SK-N-SH (cell line): Measurements from ENCODE around the gene OPCML. TPM values are rescaled to one million over a fixed set of nuclear protein-coding genes. Genes with fewer than 3 reads are reported as not detected.

Source experiments
- CTCF ChIA-PET: fragments of 300-600, 350-600 bp; formaldehyde crosslinking; extraction: SDS; loops from one replicate; lab custom pipeline; 2021; lab: Yijun Ruan, JAX
- POLR2A ChIA-PET: fragments of 350-600 bp; sonication (Branson Sonifier 250); formaldehyde crosslinking; extraction: SDS; loops from one replicate; lab custom pipeline; 2020; ENCODE audit warnings: antibody characterized with exemption, inconsistent platforms; lab: Yijun Ruan, JAX
- DNase-seq: peaks from one replicate; pipeline ENCODE4 v3.0.0; 2012
- H2AFZ ChIP-seq: fragments of 200-600 bp; sonication (generic); 2 replicates; pipeline ENCODE4 v1.8.1; 2016; ENCODE audit warnings: antibody characterized with exemption, mild to moderate bottlenecking, low read depth
- H3F3A ChIP-seq: fragments of 200-600 bp; sonication (generic); replicated peaks from 2 replicates; pipeline ENCODE3; 2016; ENCODE audit warnings: antibody characterized with exemption, mild to moderate bottlenecking; ENCODE audit not compliant: insufficient read depth
- H3K27ac ChIP-seq, 2 experiments: fragments of 200-500 bp in 1 of 2; fragments of 200-600 bp in 1 of 2; sonication (Bioruptor generic) in 1 of 2; sonication (generic), shearing (Covaris generic) in 1 of 2; 2 replicates each; pipeline versions ENCODE4 v1.5.1 to v1.6.1; 2014 to 2016; ENCODE audit warnings: low read depth in 2 of 2, inconsistent platforms in 1 of 2, low read length in 1 of 2, mild to moderate bottlenecking in 1 of 2, mixed read lengths in 1 of 2
- H3K27me3 ChIP-seq: fragments of 200-600 bp; sonication (generic), shearing (Covaris generic); 2 replicates; pipeline ENCODE4 v1.6.1; 2016; ENCODE audit warnings: mixed run types; ENCODE audit not compliant: insufficient read depth
- H3K36me3 ChIP-seq, 2 experiments: fragments of 200-500 bp in 1 of 2; fragments of 200-600 bp in 1 of 2; sonication (Bioruptor generic) in 1 of 2; sonication (generic) in 1 of 2; replicated peaks in 1 of 2; 2 replicates each; pipeline versions ENCODE3 to v1.5.1; 2014 to 2016; ENCODE audit warnings: low read length in 1 of 2, mild to moderate bottlenecking in 1 of 2; ENCODE audit not compliant: insufficient read depth in 2 of 2, control insufficient read depth in 1 of 2
- H3K4me1 ChIP-seq, 2 experiments: fragments of 200-500 bp in 1 of 2; fragments of 200-600 bp in 1 of 2; sonication (Bioruptor generic) in 1 of 2; sonication (generic), shearing (Covaris generic) in 1 of 2; 2 replicates each; pipeline versions ENCODE4 v1.5.1 to v1.6.1; 2014 to 2016; ENCODE audit warnings: low read depth in 1 of 2, low read length in 1 of 2, mixed run types in 1 of 2; ENCODE audit not compliant: insufficient read depth in 2 of 2, control insufficient read depth in 1 of 2
- H3K4me2 ChIP-seq: fragments of 200-600 bp; sonication (generic), shearing (Covaris generic); 2 replicates; pipeline ENCODE4 v1.6.1; 2017; ENCODE audit warnings: mixed run types
- H3K4me3 ChIP-seq, 2 experiments: fragments of 200-500 bp in 1 of 2; fragments of 200-600 bp in 1 of 2; sonication (Bioruptor generic) in 1 of 2; sonication (generic), shearing (Covaris generic) in 1 of 2; 2 replicates each; pipeline versions ENCODE4 v1.5.1 to v1.8.1; 2014 to 2016; ENCODE audit warnings: low read depth in 2 of 2, inconsistent platforms in 1 of 2, low read length in 1 of 2, mild to moderate bottlenecking in 1 of 2, mixed read lengths in 1 of 2, moderate library complexity in 1 of 2
- H3K79me2 ChIP-seq: fragments of 200-600 bp; sonication (generic); 2 replicates; pipeline ENCODE4 v1.8.1; 2017; ENCODE audit warnings: mild to moderate bottlenecking; ENCODE audit not compliant: insufficient read depth
- H3K9ac ChIP-seq: fragments of 200-600 bp; sonication (generic); 2 replicates; pipeline ENCODE4 v1.6.1; 2017; ENCODE audit warnings: mixed run types
- H3K9me2 ChIP-seq: fragments of 200-600 bp; sonication (generic); 2 replicates; pipeline ENCODE4 v1.6.1; 2017; ENCODE audit warnings: mixed run types
- H3K9me3 ChIP-seq: fragments of 200-600 bp; sonication (generic); 2 replicates; pipeline ENCODE4 v1.6.1; 2017; ENCODE audit warnings: mixed run types, mild to moderate bottlenecking, moderate library complexity
- H4K20me1 ChIP-seq: fragments of 200-600 bp; sonication (generic); 2 replicates; pipeline ENCODE4 v1.6.1; 2017; ENCODE audit warnings: mild to moderate bottlenecking, mixed run types; ENCODE audit not compliant: insufficient read depth
- CHD2 ChIP-seq: fragments of 150-350 bp; IDR thresholded peaks from 2 replicates; pipeline ENCODE4 v1.6.1; 2018; ENCODE audit warnings: low read length; ENCODE audit not compliant: partially characterized antibody
- EP300 ChIP-seq, 2 experiments: IDR thresholded peaks; 2 replicates each; pipeline versions ENCODE4 v1.4.0 to v1.6.1; 2012; ENCODE audit warnings: borderline replicate concordance in 1 of 2, low read depth in 1 of 2, low read length in 1 of 2
- JUND ChIP-seq: IDR thresholded peaks from 2 replicates; pipeline ENCODE4 v1.4.0; 2012
- MEF2A ChIP-seq: IDR thresholded peaks from 2 replicates; pipeline ENCODE4 v1.4.0; 2012; ENCODE audit warnings: low read depth, borderline replicate concordance
- RFX5 ChIP-seq: IDR thresholded peaks from 2 replicates; pipeline ENCODE4 v1.6.1; 2012; ENCODE audit warnings: mild to moderate bottlenecking, improper control_type of control experiment, low read length
- RXRA ChIP-seq: IDR thresholded peaks from 2 replicates; pipeline ENCODE4 v1.4.0; 2012; ENCODE audit warnings: low read depth, mild to moderate bottlenecking, borderline replicate concordance
- SIN3A ChIP-seq: IDR thresholded peaks from 2 replicates; pipeline ENCODE4 v1.6.1; 2012; ENCODE audit warnings: low read depth, mild to moderate bottlenecking, low read length, moderate library complexity, borderline replicate concordance
- SMC3 ChIP-seq: IDR thresholded peaks from 2 replicates; pipeline ENCODE4 v1.6.1; 2012; ENCODE audit warnings: low read depth, low read length, improper control_type of control experiment
- TAF1 ChIP-seq: IDR thresholded peaks from 2 replicates; pipeline ENCODE4 v1.6.1; 2012; ENCODE audit warnings: low read depth, mild to moderate bottlenecking, low read length, moderate library complexity, borderline replicate concordance
- TCF12 ChIP-seq: IDR thresholded peaks from 2 replicates; pipeline ENCODE4 v1.4.0; 2012
- TEAD4 ChIP-seq: IDR thresholded peaks from 2 replicates; pipeline ENCODE4 v1.4.0; 2012; ENCODE audit warnings: mild to moderate bottlenecking, borderline replicate concordance; ENCODE audit not compliant: insufficient read depth
- WGBS: methylation state at CpG from one replicate; pipeline ENCODE4 v1.1.6; 2017; ENCODE audit warnings: low lambda C conversion rate; 5-methylcytosine and 5-hydroxymethylcytosine counted together
- polyA plus RNA-seq, 3 experiments: library from polyadenylated mRNA; depleted of rRNA; stranded (reverse); fragments of >200 nt; gene quantifications; 2 replicates each; pipeline ENCODE4 v1.2.3, GENCODE V29; 2012
- TF ChIP-seq, protein P1 (sequence below): fragments of 200-600 bp; sonication (generic); IDR thresholded peaks from 2 replicates; pipeline ENCODE4 v1.6.1; 2017; ENCODE audit warnings: antibody characterized with exemption, mild to moderate bottlenecking, moderate library complexity
- TF ChIP-seq, protein P2 (sequence below): IDR thresholded peaks from 2 replicates; pipeline ENCODE4; 2012

Gene OPCML
- polyA plus RNA-seq, 1 of the 3 experiments (the other 2 are of a cell fraction), result not detected

- TF ChIP-seq, protein P1, sequence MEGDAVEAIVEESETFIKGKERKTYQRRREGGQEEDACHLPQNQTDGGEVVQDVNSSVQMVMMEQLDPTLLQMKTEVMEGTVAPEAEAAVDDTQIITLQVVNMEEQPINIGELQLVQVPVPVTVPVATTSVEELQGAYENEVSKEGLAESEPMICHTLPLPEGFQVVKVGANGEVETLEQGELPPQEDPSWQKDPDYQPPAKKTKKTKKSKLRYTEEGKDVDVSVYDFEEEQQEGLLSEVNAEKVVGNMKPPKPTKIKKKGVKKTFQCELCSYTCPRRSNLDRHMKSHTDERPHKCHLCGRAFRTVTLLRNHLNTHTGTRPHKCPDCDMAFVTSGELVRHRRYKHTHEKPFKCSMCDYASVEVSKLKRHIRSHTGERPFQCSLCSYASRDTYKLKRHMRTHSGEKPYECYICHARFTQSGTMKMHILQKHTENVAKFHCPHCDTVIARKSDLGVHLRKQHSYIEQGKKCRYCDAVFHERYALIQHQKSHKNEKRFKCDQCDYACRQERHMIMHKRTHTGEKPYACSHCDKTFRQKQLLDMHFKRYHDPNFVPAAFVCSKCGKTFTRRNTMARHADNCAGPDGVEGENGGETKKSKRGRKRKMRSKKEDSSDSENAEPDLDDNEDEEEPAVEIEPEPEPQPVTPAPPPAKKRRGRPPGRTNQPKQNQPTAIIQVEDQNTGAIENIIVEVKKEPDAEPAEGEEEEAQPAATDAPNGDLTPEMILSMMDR, result no peak
- TF ChIP-seq CHD2 (no peak), JUND (no peak), TAF1 (no peak), MEF2A (no peak), EP300 (IDR thresholded peaks at IDR 0.05; ENCODE audit: borderline replicate concordance in 1 of 2, low read depth in 1 of 2, low read length in 1 of 2) (no peak), TCF12 (no peak), RFX5 (no peak), SMC3 (no peak)
- TF ChIP-seq, protein P2, sequence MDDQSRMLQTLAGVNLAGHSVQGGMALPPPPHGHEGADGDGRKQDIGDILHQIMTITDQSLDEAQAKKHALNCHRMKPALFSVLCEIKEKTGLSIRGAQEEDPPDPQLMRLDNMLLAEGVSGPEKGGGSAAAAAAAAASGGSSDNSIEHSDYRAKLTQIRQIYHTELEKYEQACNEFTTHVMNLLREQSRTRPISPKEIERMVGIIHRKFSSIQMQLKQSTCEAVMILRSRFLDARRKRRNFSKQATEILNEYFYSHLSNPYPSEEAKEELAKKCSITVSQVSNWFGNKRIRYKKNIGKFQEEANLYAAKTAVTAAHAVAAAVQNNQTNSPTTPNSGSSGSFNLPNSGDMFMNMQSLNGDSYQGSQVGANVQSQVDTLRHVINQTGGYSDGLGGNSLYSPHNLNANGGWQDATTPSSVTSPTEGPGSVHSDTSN, result no peak
Measured at GRCh38 chr11:132994966-132995365, 537.3 kb downstream of the OPCML start (continued).

DNA sequence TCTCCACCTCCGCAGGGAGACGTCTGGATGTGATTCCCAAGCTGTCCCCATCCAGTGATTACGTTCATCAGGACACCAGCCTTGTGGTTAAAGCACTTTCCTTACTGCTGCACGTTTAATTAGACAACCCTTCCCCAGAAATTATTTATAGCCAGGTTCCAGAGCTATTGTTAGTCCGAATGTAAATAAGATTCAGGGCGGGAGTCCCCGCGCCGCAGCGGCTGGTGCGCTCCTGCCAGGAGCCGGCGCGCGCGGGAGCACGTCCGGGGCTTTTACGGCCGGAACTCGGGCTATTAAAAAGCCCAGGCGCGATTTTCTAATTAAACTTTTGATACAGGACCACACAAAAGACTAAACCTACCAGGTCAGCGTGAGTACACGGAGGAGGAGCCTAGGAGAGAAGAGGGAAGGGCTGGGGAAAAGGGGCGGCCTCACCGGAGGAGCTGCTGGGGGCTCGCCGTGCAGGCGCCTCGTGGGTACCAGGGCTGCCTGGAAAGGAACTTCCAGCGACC, 538.3 kb downstream of the OPCML start:
- H3K79me2 ChIP-seq, result no peaks in the 10 kb centered on the region
- POLR2A ChIA-PET, result no interaction called here
- no peaks in the 10 kb centered on the region for H3K9me3 ChIP-seq
- no peak overlapping the region for H3K4me2 ChIP-seq
- no peaks in the 10 kb centered on the region for H3K27me3 ChIP-seq
- no peaks in the 10 kb centered on the region for H4K20me1 ChIP-seq
- H3K36me3 ChIP-seq, result no peaks in the 10 kb centered on the region
- no peak overlapping the region; a peak in 1 of 4 replicates for H3K4me3 ChIP-seq
- 9% methylated on average over 32 of the region's 32 CpGs for WGBS
- peaks cover 0 to 12% of the 10 kb centered on the region in 2 experiments; a peak in 2 of 4 replicates for H3K4me1 ChIP-seq
- no peak overlapping the region for H3K27ac ChIP-seq
- no peak overlapping the region for H2AFZ ChIP-seq
- no peaks in the 10 kb centered on the region for H3F3A ChIP-seq
- H3K9me2 ChIP-seq, result no peaks in the 10 kb centered on the region
- no peak for TF ChIP-seq RXRA
- TF ChIP-seq MEF2A, result no peak
- no peak for TF ChIP-seq EP300 (IDR thresholded peaks at IDR 0.05; ENCODE audit: borderline replicate concordance in 1 of 2, low read depth in 1 of 2, low read length in 1 of 2)
- TF ChIP-seq, protein P2, result no peak
- no peak for TF ChIP-seq SIN3A
- TF ChIP-seq JUND, result no peak
- TF ChIP-seq TEAD4, result no peak
- peak; percentile 37 for DNase-seq
- CTCF ChIA-PET, result interaction anchor here (1.1 kb wide), 1 partner anchor 17 kb away, joined by 3 read pairs; no protein-coding TSS in a partner anchor
- no peak overlapping the region for H3K9ac ChIP-seq
